ENCODE data around the gene PTPRB.

DNA sequence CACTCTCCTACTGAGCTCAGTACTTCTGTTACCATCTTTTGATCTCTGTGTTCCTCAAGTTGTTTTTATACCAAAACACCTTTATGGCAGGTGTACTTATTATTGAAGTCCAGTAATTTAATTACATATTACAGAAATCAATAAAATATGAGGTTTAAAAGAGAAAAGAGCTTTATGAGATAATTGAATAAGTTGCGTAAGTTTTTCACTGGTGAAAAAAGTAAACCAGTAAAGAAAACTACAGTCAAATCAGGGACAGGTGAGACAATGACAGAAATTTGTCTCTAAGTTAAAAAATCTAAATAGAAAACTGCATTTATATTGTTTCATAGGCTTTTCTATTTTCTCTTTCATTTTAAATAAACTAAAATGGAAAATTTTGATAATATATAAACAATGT, 29.1 kb upstream of the PTPRB start:
- TF ChIP-seq, protein P1, sequence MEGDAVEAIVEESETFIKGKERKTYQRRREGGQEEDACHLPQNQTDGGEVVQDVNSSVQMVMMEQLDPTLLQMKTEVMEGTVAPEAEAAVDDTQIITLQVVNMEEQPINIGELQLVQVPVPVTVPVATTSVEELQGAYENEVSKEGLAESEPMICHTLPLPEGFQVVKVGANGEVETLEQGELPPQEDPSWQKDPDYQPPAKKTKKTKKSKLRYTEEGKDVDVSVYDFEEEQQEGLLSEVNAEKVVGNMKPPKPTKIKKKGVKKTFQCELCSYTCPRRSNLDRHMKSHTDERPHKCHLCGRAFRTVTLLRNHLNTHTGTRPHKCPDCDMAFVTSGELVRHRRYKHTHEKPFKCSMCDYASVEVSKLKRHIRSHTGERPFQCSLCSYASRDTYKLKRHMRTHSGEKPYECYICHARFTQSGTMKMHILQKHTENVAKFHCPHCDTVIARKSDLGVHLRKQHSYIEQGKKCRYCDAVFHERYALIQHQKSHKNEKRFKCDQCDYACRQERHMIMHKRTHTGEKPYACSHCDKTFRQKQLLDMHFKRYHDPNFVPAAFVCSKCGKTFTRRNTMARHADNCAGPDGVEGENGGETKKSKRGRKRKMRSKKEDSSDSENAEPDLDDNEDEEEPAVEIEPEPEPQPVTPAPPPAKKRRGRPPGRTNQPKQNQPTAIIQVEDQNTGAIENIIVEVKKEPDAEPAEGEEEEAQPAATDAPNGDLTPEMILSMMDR (IDR thresholded peaks at IDR 0.05; ENCODE audit: low read depth, low read length) = no peak
- TF ChIP-seq POLR2A (IDR thresholded peaks at IDR 0.05; ENCODE audit: extremely low read depth, insufficient read length) (no peak), MYC (IDR thresholded peaks at IDR 0.05; ENCODE audit: low read depth, low read length) (no peak)
